GM08714 (cell line): Measurements from ENCODE around the gene PAFAH2.

Experiments
- H3K4me3 ChIP-seq: fragments of 200-500 bp; sonication (Bioruptor generic); 2 replicates; pipeline ENCODE4 v1.5.1; 2014; ENCODE audit warnings: mild to moderate bottlenecking, low read length, inconsistent platforms
- ZNF274 ChIP-seq: IDR thresholded peaks from 2 replicates; pipeline ENCODE4 v1.6.1; 2012; ENCODE audit warnings: mild to moderate bottlenecking, low read depth, low read length

The PAFAH2 gene

DNA sequence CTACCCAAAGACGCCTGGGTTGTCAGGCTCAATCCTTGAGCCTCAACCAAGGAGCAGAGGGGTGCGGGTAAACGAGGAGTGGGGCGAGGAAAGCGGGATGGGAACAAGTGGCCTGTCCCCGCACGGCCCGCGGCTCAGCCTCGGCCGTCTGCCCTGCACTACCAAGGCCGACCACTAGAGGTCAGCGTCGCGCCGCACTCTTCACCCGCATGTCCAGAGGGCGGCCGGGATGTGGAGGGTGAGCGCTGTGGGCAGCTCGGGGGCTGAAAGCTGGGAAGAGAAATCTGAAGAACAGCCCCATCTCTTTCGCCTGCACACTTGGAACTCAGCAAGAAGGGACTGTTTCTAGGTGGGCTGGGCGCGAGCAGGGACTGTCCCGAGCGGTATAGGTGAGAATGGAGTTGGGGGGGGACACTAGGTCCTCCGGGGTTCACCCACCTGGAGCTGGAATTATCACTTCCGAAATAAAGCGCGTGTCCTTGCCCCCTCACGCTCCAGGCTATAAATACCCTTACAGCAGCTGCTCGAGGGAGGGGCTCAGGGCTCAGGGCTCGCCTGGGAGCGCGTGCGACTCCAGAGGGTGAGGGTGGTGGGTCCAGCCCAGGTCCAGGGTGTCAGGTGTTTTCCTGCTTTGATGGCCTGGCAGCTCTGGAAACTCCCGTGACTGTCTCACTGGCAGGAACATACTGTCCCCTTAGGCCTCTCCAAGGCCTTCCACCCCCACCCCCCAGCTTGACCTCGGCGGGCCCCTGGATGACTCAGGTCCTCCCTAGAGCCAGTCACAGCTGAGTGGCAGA, 38.3 kb upstream of the PAFAH2 start:
- TF ChIP-seq ZNF274 = no peak
- peak overlapping the region; percentile 75; the same call in 1 of the 2 replicates for H3K4me3 ChIP-seq

DNA sequence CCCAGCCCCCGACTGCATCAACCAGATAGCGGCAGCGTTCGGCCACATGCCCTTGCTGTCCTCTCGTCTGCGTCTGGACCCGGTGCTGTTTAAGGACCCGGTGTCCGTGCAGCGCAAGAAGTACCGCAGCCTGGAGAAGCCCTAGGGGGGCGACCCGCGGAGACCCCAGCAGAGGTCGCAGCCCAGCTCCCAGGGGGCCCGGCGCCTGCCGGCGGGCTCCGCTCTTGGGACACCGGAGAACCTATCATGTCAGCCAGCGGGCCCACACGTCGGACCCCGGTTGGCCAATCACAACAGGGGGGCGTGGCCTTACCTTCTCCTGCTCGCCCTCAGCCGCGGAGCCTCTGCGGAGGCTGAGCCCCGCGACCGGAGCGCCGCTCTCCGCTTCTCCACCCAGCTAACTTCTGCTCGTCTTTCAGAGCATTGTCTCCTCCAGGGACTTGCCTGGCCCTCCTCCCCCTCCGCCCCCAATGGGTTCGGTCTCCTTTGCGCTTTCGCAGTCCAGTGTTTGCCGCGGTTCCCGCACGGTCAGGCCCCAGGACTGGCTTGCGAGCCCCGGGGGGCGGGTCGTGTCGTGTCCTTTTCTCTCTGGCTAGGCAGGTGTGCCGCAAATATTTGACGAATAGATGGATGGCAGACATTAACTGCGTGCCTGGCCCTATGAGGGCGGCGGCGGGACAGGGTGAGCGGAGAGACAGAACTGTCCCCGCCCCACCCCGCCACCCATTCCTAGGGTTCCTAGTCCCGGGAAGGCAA, 37.5 kb upstream of the PAFAH2 start:
- H3K4me3 ChIP-seq = peak overlapping the region; percentile 75; the same call in 1 of the 2 replicates
- TF ChIP-seq ZNF274 = no peak

DNA sequence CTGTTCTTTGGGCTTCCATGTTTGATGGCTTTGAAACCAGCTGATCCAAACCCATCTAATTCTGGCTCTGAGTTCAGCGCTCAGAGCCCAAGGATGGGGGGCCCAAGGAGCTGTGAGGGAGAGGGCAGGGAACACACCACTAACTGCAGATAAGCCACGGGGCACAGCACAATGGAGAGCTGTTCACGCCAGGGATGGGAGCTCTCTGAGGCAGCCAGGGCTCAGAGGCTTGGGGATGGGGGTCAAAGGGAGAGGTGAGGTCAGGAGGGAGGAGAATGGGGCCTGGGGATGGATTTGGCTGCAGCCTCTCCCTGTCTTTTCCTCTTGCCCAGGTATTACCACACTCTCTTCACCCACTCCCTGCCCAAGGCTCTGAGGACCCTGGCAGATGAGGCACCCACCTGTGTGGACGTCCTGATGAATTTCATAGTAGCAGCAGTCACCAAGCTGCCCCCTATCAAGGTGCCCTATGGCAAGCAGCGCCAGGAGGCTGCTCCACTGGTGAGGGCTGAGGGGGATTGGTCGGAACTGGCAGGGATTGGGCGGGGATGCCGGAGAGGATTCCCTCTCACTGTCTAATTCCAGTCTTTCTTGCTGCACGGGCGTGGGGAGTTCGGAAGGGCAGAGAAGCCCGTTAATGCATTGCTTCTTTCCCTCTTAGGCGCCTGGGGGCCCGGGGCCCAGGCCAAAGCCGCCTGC, 36.8 kb upstream of the PAFAH2 start:
- H3K4me3 ChIP-seq = peak overlapping the region; percentile 75; the same call in 1 of the 2 replicates
- TF ChIP-seq ZNF274 = no peak

DNA sequence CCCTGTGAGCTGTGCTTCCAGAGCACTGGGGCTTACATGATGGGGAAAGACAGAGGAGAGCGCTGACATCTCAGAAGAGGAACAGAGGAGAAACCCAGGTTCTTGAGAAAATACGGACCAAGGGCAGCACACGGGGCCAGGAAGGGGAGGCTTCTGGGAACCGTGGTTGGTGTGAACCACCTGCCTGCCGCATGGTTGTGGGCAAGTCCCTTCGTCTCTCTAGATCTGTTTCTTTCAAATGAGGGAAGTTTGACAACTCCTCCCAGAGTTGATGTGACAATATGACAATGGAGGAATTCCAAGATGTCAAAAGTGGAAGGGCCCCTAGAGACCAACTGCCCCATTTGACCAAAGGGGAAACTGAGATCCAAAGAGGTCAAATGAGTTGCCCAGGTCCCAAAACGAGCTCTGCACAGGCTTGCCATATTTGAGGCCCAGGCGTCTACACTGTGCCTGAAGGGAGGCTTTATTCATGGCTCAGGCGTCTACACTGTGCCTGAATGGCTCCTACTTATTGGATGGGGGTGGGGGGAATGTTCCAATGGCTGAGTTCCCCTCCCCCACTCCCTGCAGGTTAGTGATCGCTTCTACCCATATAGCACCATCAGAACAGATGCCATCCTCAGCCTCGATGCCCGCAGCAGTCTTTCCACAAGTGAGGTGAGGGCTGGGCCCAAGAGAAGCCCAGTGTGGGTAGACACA, 34.9 kb upstream of the PAFAH2 start:
- no peak for TF ChIP-seq ZNF274
- no peak overlapping the region for H3K4me3 ChIP-seq

DNA sequence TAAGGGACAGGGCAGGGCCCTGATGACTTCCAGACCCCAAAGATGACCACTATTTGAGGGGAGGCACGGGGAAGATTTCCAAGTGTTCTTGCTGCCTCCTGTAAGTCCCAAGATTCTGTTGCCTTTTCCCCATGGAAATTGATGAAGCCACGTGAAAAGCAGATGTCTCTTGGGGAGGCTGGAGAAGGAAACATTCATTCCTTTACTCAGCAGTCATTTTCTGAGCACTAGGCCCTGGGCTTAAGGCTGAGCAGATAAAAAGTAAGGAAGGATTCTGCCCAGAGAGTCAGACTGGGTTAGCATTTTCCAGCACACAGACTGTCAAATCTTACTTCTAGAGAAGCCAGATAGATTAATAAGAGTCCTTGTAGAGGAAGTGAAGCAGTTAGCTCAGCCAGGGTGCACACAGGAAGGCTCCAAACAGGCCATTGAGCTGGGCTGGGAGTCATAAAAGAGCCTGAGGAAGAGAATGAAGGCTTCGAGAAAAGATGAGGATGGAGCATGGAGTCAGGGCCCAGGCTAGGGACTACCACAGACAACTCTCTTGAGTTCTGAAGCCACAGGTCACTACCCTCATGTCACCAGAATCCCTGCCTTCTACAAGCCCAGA, 33.9 kb upstream of the PAFAH2 start:
- no peak overlapping the region for H3K4me3 ChIP-seq
- no peak for TF ChIP-seq ZNF274

DNA sequence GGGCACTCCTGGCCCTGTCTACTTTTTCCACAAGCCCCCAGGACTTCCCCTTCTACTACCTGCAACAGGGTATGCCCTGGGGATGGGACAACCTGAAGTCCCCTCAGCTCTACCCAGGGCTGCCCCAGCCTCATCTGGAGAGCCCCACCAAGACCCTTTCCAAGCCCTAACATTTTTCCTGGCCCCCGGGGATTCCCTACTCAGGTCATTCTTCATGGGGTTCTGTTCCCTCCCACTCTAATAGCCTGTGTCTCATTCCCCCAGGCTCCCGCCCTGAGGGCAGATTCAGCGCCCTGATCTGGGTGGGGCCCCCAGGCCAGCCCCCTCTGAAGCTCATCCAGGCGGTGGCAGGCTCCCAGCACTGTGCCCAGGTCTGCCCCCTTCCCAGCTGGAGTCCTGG, 33.3 kb upstream of the PAFAH2 start:
- no peak overlapping the region for H3K4me3 ChIP-seq
- TF ChIP-seq ZNF274 = no peak

DNA sequence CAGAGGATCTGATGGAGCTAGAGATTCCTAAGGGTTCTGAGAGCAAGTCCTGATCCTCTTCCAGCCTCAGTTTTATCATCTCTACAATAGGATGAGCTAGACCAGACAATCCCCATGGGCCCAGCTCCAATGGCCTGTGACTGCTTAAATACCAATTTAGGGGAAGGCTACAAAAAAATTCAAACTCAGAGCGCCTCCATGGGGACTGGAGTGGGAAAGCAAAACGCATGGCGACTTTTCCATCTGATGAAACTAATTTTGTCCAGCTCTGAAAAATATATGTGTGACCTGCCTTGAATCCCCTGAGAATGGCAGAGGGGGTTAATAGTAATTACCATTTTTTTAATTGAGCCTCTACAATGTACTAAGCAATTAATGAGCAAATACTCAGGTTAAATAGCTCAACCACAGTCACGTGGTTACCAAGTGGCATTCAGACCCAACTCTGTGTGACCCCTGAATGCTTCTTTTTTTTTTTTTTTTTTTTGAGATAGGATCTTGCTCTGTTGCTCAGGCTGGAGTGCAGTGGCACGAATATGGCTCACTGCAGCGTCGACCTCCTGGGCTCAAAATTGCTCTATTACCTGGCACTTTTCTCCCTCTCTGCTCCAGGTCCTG, 32.1 kb upstream of the PAFAH2 start:
- TF ChIP-seq ZNF274 = no peak
- no peak overlapping the region for H3K4me3 ChIP-seq

DNA sequence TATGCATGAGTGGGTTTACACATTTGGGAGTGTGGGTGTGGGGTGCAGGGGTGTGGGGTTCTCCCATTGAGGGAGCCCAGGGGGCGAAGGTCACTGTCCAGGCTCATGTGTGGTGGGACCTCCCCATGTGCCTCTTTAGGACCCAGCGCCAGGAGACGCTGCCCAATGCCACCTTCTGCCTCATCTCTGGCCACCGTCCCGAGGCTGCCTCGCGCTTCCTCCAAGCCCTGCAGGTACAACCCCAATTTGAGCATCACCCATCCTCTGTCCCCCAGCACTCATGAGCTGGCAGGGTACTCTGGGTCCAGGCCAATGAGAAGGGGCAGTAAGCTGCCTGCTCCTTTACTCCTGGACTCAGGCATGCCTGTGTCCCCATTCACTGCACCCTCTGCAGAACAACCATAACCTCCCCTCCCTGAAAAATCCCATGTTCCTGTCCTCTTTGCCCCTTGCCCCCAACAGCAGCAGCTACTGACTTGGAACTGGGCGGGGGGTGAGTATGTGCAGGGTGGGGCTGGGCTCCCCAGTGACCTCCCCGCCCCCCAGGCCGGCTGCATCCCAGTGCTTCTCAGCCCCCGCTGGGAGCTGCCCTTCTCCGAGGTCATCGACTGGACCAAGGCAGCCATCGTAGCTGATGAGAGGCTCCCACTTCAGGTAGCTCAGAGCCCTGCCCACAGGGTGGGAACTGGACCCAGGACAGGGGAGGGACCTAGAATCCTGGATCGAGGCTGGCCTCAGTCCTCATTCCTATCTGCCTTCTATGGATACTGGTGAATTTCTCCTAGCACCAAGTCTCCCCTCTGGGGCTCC, 31.4 kb upstream of the PAFAH2 start:
- TF ChIP-seq ZNF274 = no peak

DNA sequence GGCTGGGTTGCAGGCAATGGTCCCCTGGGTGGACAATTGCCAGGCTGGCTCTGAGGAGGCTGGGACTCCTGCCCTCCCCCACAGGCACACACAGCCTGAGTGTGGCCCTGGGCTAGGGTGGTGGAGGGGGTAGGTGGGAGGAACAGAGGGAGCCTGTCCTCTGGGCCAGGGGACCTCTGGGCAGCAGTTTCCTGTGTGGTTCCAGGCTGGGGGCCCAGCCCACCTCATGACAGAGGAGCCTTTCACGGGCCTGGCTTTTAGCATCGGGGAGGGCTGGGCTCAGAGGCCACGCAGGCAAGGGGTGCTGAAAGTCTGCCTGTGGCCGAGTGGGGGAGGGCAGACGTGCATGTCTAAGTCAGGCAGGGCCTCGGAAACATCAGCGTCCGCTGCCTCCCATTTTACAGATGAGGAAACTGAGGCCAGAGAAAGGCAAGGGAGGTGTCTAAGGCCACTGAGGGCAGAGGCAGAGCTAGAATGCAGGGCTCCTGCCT, 30.7 kb upstream of the PAFAH2 start:
- no peak for TF ChIP-seq ZNF274
- H3K4me3 ChIP-seq = no peak overlapping the region

More for the DNA sequence above, 31.4 kb upstream of the PAFAH2 start:
- no peak overlapping the region for H3K4me3 ChIP-seq

DNA sequence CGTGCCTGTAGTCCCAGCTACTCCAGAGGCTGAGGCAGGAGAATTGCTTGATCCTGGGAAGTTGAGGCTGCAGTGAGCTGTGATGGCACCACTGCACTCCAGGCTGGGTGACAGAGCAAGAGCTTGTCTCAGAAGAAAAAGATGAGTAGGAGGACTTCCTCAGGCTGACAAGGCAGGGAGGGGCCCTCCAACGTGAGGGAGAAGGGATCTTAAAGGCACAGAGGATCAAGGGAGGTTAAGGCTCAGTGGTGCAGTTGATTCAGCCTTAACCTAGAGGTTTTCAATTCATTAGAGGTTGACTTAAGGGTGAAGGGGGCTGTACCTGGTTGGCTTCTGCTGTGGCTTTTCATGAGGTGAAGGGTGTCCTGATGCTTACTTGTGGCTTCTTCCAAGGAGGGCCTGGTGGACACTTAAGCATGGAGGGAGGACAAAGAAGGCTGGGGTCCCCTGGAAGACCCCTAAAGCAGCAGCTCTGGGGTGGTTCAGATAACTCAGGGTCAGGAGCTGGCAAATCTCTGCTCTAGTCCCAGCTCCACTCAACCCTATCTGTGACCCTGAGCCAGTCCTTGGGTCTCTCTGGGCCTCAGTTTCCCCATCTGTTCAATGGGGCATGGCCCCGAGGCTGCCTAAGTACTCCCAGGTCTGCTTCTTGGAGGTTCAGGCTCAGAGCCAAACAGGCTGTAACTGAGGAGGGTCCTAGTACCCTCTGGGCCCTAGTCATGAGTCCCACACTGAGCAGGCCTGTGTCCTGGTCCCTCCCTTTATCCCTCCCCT, 30.0 kb upstream of the PAFAH2 start:
- H3K4me3 ChIP-seq = no peak overlapping the region
- TF ChIP-seq ZNF274 = no peak

DNA sequence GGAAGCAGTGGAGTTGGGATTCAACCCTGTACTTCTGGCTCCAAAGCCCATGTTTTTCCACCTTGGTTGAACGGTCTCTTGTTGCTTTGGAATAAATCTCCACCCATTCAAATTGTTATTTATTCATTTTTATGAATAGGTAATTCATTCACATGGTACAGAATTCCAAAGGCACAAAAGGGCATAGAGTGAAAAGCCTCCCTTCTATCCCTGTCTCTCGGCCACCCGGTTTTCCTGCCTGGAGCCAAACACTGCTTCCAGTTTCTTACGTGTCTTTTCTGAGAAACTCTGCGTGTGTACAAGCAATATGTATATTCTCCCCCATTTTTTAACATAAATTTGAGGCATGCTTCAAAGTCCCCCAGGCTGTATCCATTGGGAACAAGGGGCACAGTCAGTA, 27.7 kb upstream of the PAFAH2 start:
- H3K4me3 ChIP-seq = no peak overlapping the region

DNA sequence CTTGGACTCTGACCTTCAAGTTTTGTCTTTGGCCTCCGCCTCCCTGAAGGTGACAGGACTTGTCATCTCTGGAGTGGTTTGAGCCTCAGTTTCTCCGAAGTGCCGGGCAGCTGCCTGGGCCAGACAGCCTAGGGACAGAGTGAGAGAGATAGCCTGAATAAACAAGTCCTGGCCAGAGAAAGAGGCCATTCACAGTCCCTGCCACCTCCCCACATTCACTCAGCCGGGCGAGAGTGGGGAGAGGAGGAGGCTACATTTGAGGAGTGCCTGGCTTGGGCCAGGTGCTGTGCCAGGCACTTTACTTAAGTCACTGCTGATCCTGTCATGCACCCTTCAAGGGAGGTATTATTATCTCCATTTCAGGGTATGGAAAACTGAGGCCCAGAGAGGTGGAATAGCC, 27.2 kb upstream of the PAFAH2 start:
- no peak for TF ChIP-seq ZNF274
- H3K4me3 ChIP-seq = no peak overlapping the region

More for the DNA sequence above, 27.7 kb upstream of the PAFAH2 start:
- no peak for TF ChIP-seq ZNF274
